HCT116 (cell line): ENCODE measurements around the gene TK1.

Source experiments
- CEBPB ChIP-seq: IDR thresholded peaks from 2 replicates; pipeline ENCODE4 v1.6.1; 2012; ENCODE audit warnings: low read depth
- CTCF ChIP-seq, 3 experiments: fragments of 200-600 bp in 1 of 3; sonication (generic) in 1 of 3; IDR thresholded peaks in 2 of 3; conservative IDR thresholded peaks in 1 of 3; 2 replicates each; pipeline ENCODE4 v1.5.1; 2012 to 2017; ENCODE audit warnings: low read depth in 2 of 3, low read length in 2 of 3, antibody characterized with exemption in 1 of 3, borderline replicate concordance in 1 of 3, control low read depth in 1 of 3, mild to moderate bottlenecking in 1 of 3, mixed read lengths in 1 of 3, mixed run types in 1 of 3, moderate library complexity in 1 of 3; ENCODE audit not compliant: insufficient read depth in 1 of 3
- EZH2 ChIP-seq: fragments of 200-600 bp; sonication (generic); IDR thresholded peaks from 2 replicates; pipeline ENCODE4 v1.6.1; 2017; ENCODE audit warnings: antibody characterized with exemption, mixed run types
- EZH2phosphoT487 ChIP-seq: fragments of 200-600 bp; IDR thresholded peaks from 2 replicates; pipeline ENCODE4 v1.6.1; 2018; ENCODE audit warnings: antibody characterized with exemption, borderline replicate concordance
- JUND ChIP-seq: IDR thresholded peaks from 2 replicates; pipeline ENCODE4 v1.6.1; 2012
- POLR2A ChIP-seq: IDR thresholded peaks from 2 replicates; pipeline ENCODE4 v1.7.0; 2011; ENCODE audit warnings: borderline replicate concordance; ENCODE audit not compliant: insufficient read depth, insufficient read length; ENCODE audit errors: extremely low read depth
- REST ChIP-seq: IDR thresholded peaks from 2 replicates; pipeline ENCODE4 v1.6.1; 2012; ENCODE audit warnings: low read depth
- TCF7L2 ChIP-seq: IDR thresholded peaks from 2 replicates; pipeline ENCODE4 v1.7.0; 2011; ENCODE audit warnings: borderline replicate concordance, inconsistent platforms; ENCODE audit not compliant: insufficient read depth, insufficient read length; ENCODE audit errors: extremely low read depth
- ZNF274 ChIP-seq: fragments of 200-500 bp; sonication (Bioruptor generic); IDR thresholded peaks from 2 replicates; pipeline ENCODE4 v1.6.1; 2014; ENCODE audit warnings: mild to moderate bottlenecking, low read depth, low read length, inconsistent platforms

GRCh38 chr17:78163881-78164747, 22.7 kb downstream of the TK1 start:
- TF ChIP-seq CTCF (IDR thresholded peaks at IDR 0.05 in 2 of 3, conservative IDR thresholded peaks at IDR 0.05 in 1 of 3; ENCODE audit: borderline replicate concordance in 1 of 3, insufficient read depth in 1 of 3, low read depth in 2 of 3, low read length in 2 of 3) = no peak
- no peak for TF ChIP-seq JUND
- no peak for TF ChIP-seq POLR2A
- TF ChIP-seq EZH2 = no peak
- no peak for TF ChIP-seq ZNF274
- no peak for TF ChIP-seq EZH2phosphoT487
- no peak for TF ChIP-seq TCF7L2
- TF ChIP-seq CEBPB = no peak
- TF ChIP-seq REST = no peak
